GM21717 (cell line): ENCODE results near the gene RANBP10.
A peak's percentile ranks its signal among the peaks of the same experiment; 100 is the strongest.
"Not testable (repeated sequence)": the region's sequence is repeated elsewhere in the genome, so short reads cannot be mapped to it uniquely, and the experiment has no call there.

Source experiments
- ATAC-seq: cut with Tn5 transposase; IDR thresholded peaks from one replicate; pipeline ENCODE4 v1.9.1; 2021; ENCODE audit warnings: mild to moderate bottlenecking, moderate library complexity; ENCODE audit not compliant: unreplicated experiment

Gene RANBP10

GRCh38 chr16:67806428-67807147, at the start of gene RANBP10, which contains the start of gene TSNAXIP1:
TSS of gene RANBP10 (minus strand) at chr16:67806560. CDS start at chr16:67806536, 24 bp downstream.
TSS of gene TSNAXIP1 (plus strand) at chr16:67806889. CDS start at chr16:67807150, 261 bp downstream.
- peak; percentile 86 for ATAC-seq

GRCh38 chr16:67855789-67856188, 49.4 kb upstream of the RANBP10 start:
- ATAC-seq: no peak

- ATAC-seq: no peak
These were observed 47.3 kb upstream of the RANBP10 start for GRCh38 chr16:67853670-67854069.

GRCh38 chr16:67848118-67848517, 41.8 kb upstream of the RANBP10 start:
- ATAC-seq: no peak

- peak; percentile 34 for ATAC-seq
These were observed 40.9 kb upstream of the RANBP10 start, which contains the start of gene CENPT for GRCh38 chr16:67847064-67847861. TSS of gene CENPT (minus strand) at chr16:67847693. CDS start at chr16:67833859, 13,834 bp downstream.

GRCh38 chr16:67846320-67847063, 40.1 kb upstream of the RANBP10 start, which contains the start of gene NUTF2:
TSS of gene NUTF2 (plus strand) at chr16:67846933. CDS start at chr16:67865131, 18,198 bp downstream.
- ATAC-seq: peak; percentile 54

- no peak for ATAC-seq
These were observed 39.6 kb upstream of the RANBP10 start for GRCh38 chr16:67846063-67846319.

- no peak for ATAC-seq
These were observed 39.1 kb upstream of the RANBP10 start for GRCh38 chr16:67845291-67846062.

GRCh38 chr16:67844497-67844896, 38.1 kb upstream of the RANBP10 start:
- no peak for ATAC-seq

- ATAC-seq: no peak
These were observed 37.0 kb upstream of the RANBP10 start for GRCh38 chr16:67843343-67843765.

- ATAC-seq: no peak
These were observed 36.4 kb upstream of the RANBP10 start for GRCh38 chr16:67842509-67843342.

- peak; percentile 38 for ATAC-seq
These were observed 35.6 kb upstream of the RANBP10 start, which contains the start of gene THAP11 for GRCh38 chr16:67841816-67842508. TSS of gene THAP11 (plus strand) at chr16:67842320. CDS start at chr16:67842555, 235 bp downstream.

GRCh38 chr16:67841198-67841815, 34.9 kb upstream of the RANBP10 start:
- ATAC-seq: no peak

- ATAC-seq: no peak
These were observed 31.5 kb upstream of the RANBP10 start for GRCh38 chr16:67837811-67838210.

- not testable (repeated sequence) for ATAC-seq
These were observed 30.8 kb upstream of the RANBP10 start for GRCh38 chr16:67837190-67837589.

- ATAC-seq: no peak
These were observed 27.9 kb upstream of the RANBP10 start for GRCh38 chr16:67834242-67834614.

- peak; percentile 94 for ATAC-seq
These were observed 27.3 kb upstream of the RANBP10 start for GRCh38 chr16:67833415-67834241.

- no peak for ATAC-seq
These were observed 26.7 kb upstream of the RANBP10 start for GRCh38 chr16:67833030-67833414.
